ENCODE measurements around the gene HIVEP3. TPM values are rescaled to one million over a fixed set of nuclear protein-coding genes. Genes with fewer than 3 reads are reported as not detected.

Gene HIVEP3
- total RNA-seq, 1 experiment from 2014 or later, result 1.4 TPM

GRCh38 chr1:41802532-41803501, 115.9 kb downstream of the HIVEP3 start:
- H3K14ac ChIP-seq (ENCODE audit: insufficient read depth, low read length), result no peak overlapping the region
- H3K27ac Mint-ChIP-seq, result no peak overlapping the region

More at GRCh38 chr1:41802532-41803501, 115.9 kb downstream of the HIVEP3 start:
- H3K79me1 ChIP-seq (ENCODE audit: insufficient read depth, low read depth, low read length, poor library complexity, severe bottlenecking), result no peaks in the 10 kb centered on the region
- H2BK120ac ChIP-seq (ENCODE audit: low read depth, low read length, poor library complexity, severe bottlenecking), result no peak overlapping the region
- WGBS (ENCODE audit: extremely low coverage, insufficient read length, low lambda C conversion rate), result no CpG with 5 or more reads among the region's 4 CpGs
- Mint-ChIP-seq H3K4me1 (peaks cover 6 to 14% of the 10 kb centered on the region in 2 experiments), H3K9me3 (no peaks in the 10 kb centered on the region; a peak in 1 of 5 replicates), H3K36me3 (ENCODE audit: insufficient read depth in 1 of 3, low read depth in 3 of 3) (no peaks in the 10 kb centered on the region), H3K27me3 (ENCODE audit: low read depth) (no peaks in the 10 kb centered on the region; the same call in 1 of the 2 replicates), H3K4me3 (no peak overlapping the region)
- H2AFZ ChIP-seq (ENCODE audit: low read length), result no peak overlapping the region
- no peaks in the 10 kb centered on the region for H3K23me2 ChIP-seq (ENCODE audit: insufficient read length, low read depth, low read length, poor library complexity, severe bottlenecking)
- no peak overlapping the region for H2BK5ac ChIP-seq (ENCODE audit: insufficient read length, low read length)
- no peak overlapping the region for H3T11ph ChIP-seq (ENCODE audit: low read length)
- no peak overlapping the region for H3K27ac ChIP-seq (ENCODE audit: insufficient read length, low read depth, low read length)
- H4K8ac ChIP-seq (replicated peaks; ENCODE audit: insufficient read length, low read depth, low read length), result no peak overlapping the region
- no peak overlapping the region for H4K5ac ChIP-seq (ENCODE audit: insufficient read length, low read depth, low read length)
- no peak overlapping the region for H2BK15ac ChIP-seq (ENCODE audit: low read depth, low read length)
- H2BK12ac ChIP-seq (ENCODE audit: insufficient read length, low read depth, low read length), result no peak overlapping the region
- H3K4me2 ChIP-seq (ENCODE audit: insufficient read depth, insufficient read length, low read length), result no peak overlapping the region
- no peak overlapping the region for H3K9ac ChIP-seq (ENCODE audit: extremely low read depth, insufficient read length, low read length)
- H2BK20ac ChIP-seq (ENCODE audit: low read depth, low read length, poor library complexity, severe bottlenecking), result no peak overlapping the region
- no peaks in the 10 kb centered on the region for H4K20me1 ChIP-seq (ENCODE audit: control insufficient read depth, insufficient read depth, insufficient read length)
- H3K18ac ChIP-seq (ENCODE audit: insufficient read length, low read depth, low read length), result no peak overlapping the region
- no peaks in the 10 kb centered on the region for H3K9me3 ChIP-seq (ENCODE audit: control insufficient read depth, low read depth, low read length)
- H2AK5ac ChIP-seq (ENCODE audit: insufficient read length, low read length), result no peak overlapping the region
- H3K4me1 ChIP-seq (ENCODE audit: insufficient read depth, low read length), result no peaks in the 10 kb centered on the region
- no peak overlapping the region for H4K91ac ChIP-seq (ENCODE audit: insufficient read length, low read depth, low read length)
- H3K23ac ChIP-seq (ENCODE audit: insufficient read length, low read depth, low read length), result no peak overlapping the region
- TF ChIP-seq CTCF (conservative IDR thresholded peaks at IDR 0.05), result no peak
- H3K27me3 ChIP-seq (ENCODE audit: insufficient read depth, low read length), result no peaks in the 10 kb centered on the region
- DNase-seq, result no peak
- no peak overlapping the region for H3K56ac ChIP-seq (ENCODE audit: insufficient read length, low read depth, low read length)
- H3K4ac ChIP-seq (ENCODE audit: low read depth, low read length), result no peak overlapping the region
- H3K79me2 ChIP-seq (ENCODE audit: insufficient read depth, low read length), result no peaks in the 10 kb centered on the region

Data from H9 (cell line).